Ectodermal cell (in vitro differentiated cells): ENCODE results near the gene PSMD6.

Source experiments
- H3K27ac ChIP-seq: 2 replicates; pipeline ENCODE4 v1.7.0; 2013; ENCODE audit warnings: mild to moderate bottlenecking, low read depth, low read length; ENCODE audit not compliant: insufficient read depth, poor library complexity, severe bottlenecking
- H3K27me3 ChIP-seq: 2 replicates; pipeline ENCODE4 v1.7.0; 2013; ENCODE audit warnings: mild to moderate bottlenecking, low read length; ENCODE audit not compliant: insufficient read depth, control insufficient read depth, poor library complexity, severe bottlenecking
- H3K36me3 ChIP-seq: one replicate; pipeline ENCODE4 v1.7.0; 2013; ENCODE audit warnings: low read length; ENCODE audit not compliant: control insufficient read depth, insufficient read depth
- H3K4me1 ChIP-seq: one replicate; pipeline ENCODE4 v1.7.0; 2013; ENCODE audit warnings: low read length; ENCODE audit not compliant: control insufficient read depth, insufficient read depth
- H3K4me3 ChIP-seq: 2 replicates; pipeline ENCODE4 v1.7.0; 2013; ENCODE audit warnings: low read depth, low read length, control low read depth; ENCODE audit not compliant: insufficient read depth
- H3K9me3 ChIP-seq: 2 replicates; pipeline ENCODE4 v1.7.0; 2013; ENCODE audit warnings: mild to moderate bottlenecking, low read length, moderate library complexity; ENCODE audit not compliant: control insufficient read depth
- WGBS, 2 experiments: methylation state at CpG; one replicate each; pipeline ENCODE4 v1.1.7; 2013; ENCODE audit warnings: missing lambda C conversion rate in 2 of 2; 5-methylcytosine and 5-hydroxymethylcytosine counted together

Gene PSMD6

GRCh38 chr3:64046996-64047594 is 23.8 kb upstream of the PSMD6 start:
- peaks cover 10% of the 10 kb centered on the region for H3K27me3 ChIP-seq
- no peaks in the 10 kb centered on the region for H3K9me3 ChIP-seq
- no peak overlapping the region for H3K4me3 ChIP-seq
- WGBS, 2 experiments, result 72 to 75% methylated on average over 6 of the region's 6 CpGs
- H3K36me3 ChIP-seq, result no peaks in the 10 kb centered on the region
- no peak overlapping the region for H3K27ac ChIP-seq
- peaks cover 22% of the 10 kb centered on the region for H3K4me1 ChIP-seq

- H3K27ac ChIP-seq, result no peak overlapping the region
Observed at GRCh38 chr3:64046592-64046991, 23.3 kb upstream of the PSMD6 start.

GRCh38 chr3:64042952-64043351 is 19.7 kb upstream of the PSMD6 start:
- Histone ChIP-seq H3K4me3 (no peak overlapping the region), H3K4me1 (peaks cover 8% of the 10 kb centered on the region), H3K27ac (no peak overlapping the region), H3K36me3 (no peaks in the 10 kb centered on the region), H3K27me3 (peaks cover 10% of the 10 kb centered on the region), H3K9me3 (no peaks in the 10 kb centered on the region)
- WGBS, 2 experiments, result 86% methylated on average over 1 of the region's 1 CpG; no CpG with 5 or more reads in 1 of the 2 experiments

More at GRCh38 chr3:64046592-64046991, 23.3 kb upstream of the PSMD6 start:
- Histone ChIP-seq H3K9me3 (no peaks in the 10 kb centered on the region), H3K4me1 (peaks cover 22% of the 10 kb centered on the region), H3K36me3 (no peaks in the 10 kb centered on the region), H3K4me3 (no peak overlapping the region), H3K27me3 (peaks cover 10% of the 10 kb centered on the region)
- 92 to 97% methylated on average over 3 of the region's 3 CpGs for WGBS, 2 experiments

GRCh38 chr3:64039981-64040733 is 16.9 kb upstream of the PSMD6 start:
- no peaks in the 10 kb centered on the region for H3K27me3 ChIP-seq
- H3K36me3 ChIP-seq, result no peaks in the 10 kb centered on the region
- no peaks in the 10 kb centered on the region for H3K4me1 ChIP-seq
- no peak overlapping the region for H3K27ac ChIP-seq
- H3K9me3 ChIP-seq, result no peaks in the 10 kb centered on the region
- WGBS, 2 experiments, result 86 to 87% methylated on average over 4 of the region's 5 CpGs
- H3K4me3 ChIP-seq, result no peak overlapping the region

GRCh38 chr3:64039332-64039731 is 16.0 kb upstream of the PSMD6 start:
- H3K27ac ChIP-seq, result no peak overlapping the region
- no peaks in the 10 kb centered on the region for H3K9me3 ChIP-seq
- no peaks in the 10 kb centered on the region for H3K36me3 ChIP-seq
- no peak overlapping the region for H3K4me3 ChIP-seq
- H3K27me3 ChIP-seq, result no peaks in the 10 kb centered on the region
- H3K4me1 ChIP-seq, result no peaks in the 10 kb centered on the region
- WGBS, 2 experiments, result 82 to 91% methylated on average over 4 of the region's 4 CpGs

GRCh38 chr3:64038253-64038767 is 15.0 kb upstream of the PSMD6 start:
- WGBS, 2 experiments, result 62 to 67% methylated on average over 4 of the region's 4 CpGs

GRCh38 chr3:64037084-64037483 is 13.8 kb upstream of the PSMD6 start:
- WGBS, 2 experiments, result 95 to 97% methylated on average over 7 of the region's 7 CpGs
- Histone ChIP-seq H3K27ac (no peak overlapping the region), H3K27me3 (no peaks in the 10 kb centered on the region), H3K4me3 (no peak overlapping the region), H3K4me1 (no peaks in the 10 kb centered on the region), H3K9me3 (no peaks in the 10 kb centered on the region), H3K36me3 (no peaks in the 10 kb centered on the region)

More at GRCh38 chr3:64038253-64038767, 15.0 kb upstream of the PSMD6 start:
- H3K4me3 ChIP-seq, result no peak overlapping the region
- no peaks in the 10 kb centered on the region for H3K27me3 ChIP-seq
- H3K4me1 ChIP-seq, result no peaks in the 10 kb centered on the region
- H3K9me3 ChIP-seq, result no peaks in the 10 kb centered on the region
- no peaks in the 10 kb centered on the region for H3K36me3 ChIP-seq
- no peak overlapping the region for H3K27ac ChIP-seq

GRCh38 chr3:64033069-64033468 is 9.8 kb upstream of the PSMD6 start:
- H3K4me3 ChIP-seq, result no peak overlapping the region
- no peak overlapping the region for H3K27ac ChIP-seq
- WGBS, 2 experiments, result 90 to 95% methylated on average over 2 of the region's 2 CpGs
- H3K4me1 ChIP-seq, result no peaks in the 10 kb centered on the region
- H3K36me3 ChIP-seq, result no peaks in the 10 kb centered on the region
- H3K27me3 ChIP-seq, result no peaks in the 10 kb centered on the region
- H3K9me3 ChIP-seq, result no peaks in the 10 kb centered on the region

- no peaks in the 10 kb centered on the region for H3K9me3 ChIP-seq
- H3K27ac ChIP-seq, result no peak overlapping the region
- H3K4me1 ChIP-seq, result no peaks in the 10 kb centered on the region
- H3K36me3 ChIP-seq, result no peaks in the 10 kb centered on the region
- 85 to 90% methylated on average over 10 of the region's 13 CpGs for WGBS, 2 experiments
- no peak overlapping the region for H3K4me3 ChIP-seq
- H3K27me3 ChIP-seq, result no peaks in the 10 kb centered on the region
Observed at GRCh38 chr3:64031540-64032508, 8.5 kb upstream of the PSMD6 start.
